Sigmoid colon (tissue), 3 donors: ENCODE results near the gene MPST.

Source experiments
- POLR2A ChIP-seq, 2 donors: fragments of 450-650 bp; IDR thresholded peaks; one replicate each; pipeline ENCODE4 v1.6.1; 2016; ENCODE audit warnings: antibody characterized with exemption in 2 of 2, mild to moderate bottlenecking in 2 of 2, moderate library complexity in 2 of 2
- TF ChIP-seq, protein P1 (sequence below), 4 experiments: fragments of 450-650 bp in 3 of 4; fragments of 200-600 bp in 1 of 4; IDR thresholded peaks; one replicate each; pipeline ENCODE4 v1.5.1; 2016 to 2019; ENCODE audit warnings: antibody characterized with exemption in 4 of 4, mild to moderate bottlenecking in 3 of 4, moderate library complexity in 2 of 4

- TF ChIP-seq, protein P1, sequence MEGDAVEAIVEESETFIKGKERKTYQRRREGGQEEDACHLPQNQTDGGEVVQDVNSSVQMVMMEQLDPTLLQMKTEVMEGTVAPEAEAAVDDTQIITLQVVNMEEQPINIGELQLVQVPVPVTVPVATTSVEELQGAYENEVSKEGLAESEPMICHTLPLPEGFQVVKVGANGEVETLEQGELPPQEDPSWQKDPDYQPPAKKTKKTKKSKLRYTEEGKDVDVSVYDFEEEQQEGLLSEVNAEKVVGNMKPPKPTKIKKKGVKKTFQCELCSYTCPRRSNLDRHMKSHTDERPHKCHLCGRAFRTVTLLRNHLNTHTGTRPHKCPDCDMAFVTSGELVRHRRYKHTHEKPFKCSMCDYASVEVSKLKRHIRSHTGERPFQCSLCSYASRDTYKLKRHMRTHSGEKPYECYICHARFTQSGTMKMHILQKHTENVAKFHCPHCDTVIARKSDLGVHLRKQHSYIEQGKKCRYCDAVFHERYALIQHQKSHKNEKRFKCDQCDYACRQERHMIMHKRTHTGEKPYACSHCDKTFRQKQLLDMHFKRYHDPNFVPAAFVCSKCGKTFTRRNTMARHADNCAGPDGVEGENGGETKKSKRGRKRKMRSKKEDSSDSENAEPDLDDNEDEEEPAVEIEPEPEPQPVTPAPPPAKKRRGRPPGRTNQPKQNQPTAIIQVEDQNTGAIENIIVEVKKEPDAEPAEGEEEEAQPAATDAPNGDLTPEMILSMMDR (IDR thresholded peaks at IDR 0.05) = no peak
- TF ChIP-seq POLR2A (IDR thresholded peaks at IDR 0.05) = no peak
Observed at GRCh38 chr22:36985211-36985889, 34.2 kb upstream of the MPST start.
